Gastrocnemius medialis (tissue), 4 donors: ENCODE results near the gene RNF169. TPM values are rescaled to one million over a fixed set of nuclear protein-coding genes. Genes with fewer than 3 reads are reported as not detected.
"Not testable (repeated sequence)": the region's sequence is repeated elsewhere in the genome, so short reads cannot be mapped to it uniquely, and the experiment has no call there.

ENCODE experiments used
- ATAC-seq, 2 donors: fragments of 150-250 bp; one replicate each; pipeline ENCODE4 v1.9.1; 2016
- DNase-seq, 2 donors: peaks; one replicate each; pipeline ENCODE4 v3.0.0-alpha.2; 2019
- H3K27ac ChIP-seq, 4 donors: fragments of 200-600 bp; sonication (generic); 1 replicate in 1 of 4; 2 replicates in 3 of 4; pipeline ENCODE4 v1.5.1; 2016 to 2018; ENCODE audit warnings: mild to moderate bottlenecking in 2 of 4, moderate library complexity in 1 of 4
- H3K27me3 ChIP-seq, 3 donors: fragments of 200-600 bp; sonication (generic) in 2 of 3; 1 replicate in 1 of 3; 2 replicates in 2 of 3; pipeline versions ENCODE4 v1.5.1 to v1.6.0; 2016 to 2019; ENCODE audit warnings: mild to moderate bottlenecking in 1 of 3, moderate library complexity in 1 of 3
- H3K36me3 ChIP-seq, 2 donors: fragments of 200-600 bp; sonication (generic) in 1 of 2; one replicate each; pipeline ENCODE4 v1.5.1; 2017 to 2018
- H3K4me1 ChIP-seq, 2 donors: fragments of 200-600 bp; sonication (generic) in 1 of 2; one replicate each; pipeline ENCODE4 v1.5.1; 2016 to 2017; ENCODE audit warnings: mild to moderate bottlenecking in 2 of 2
- H3K4me3 ChIP-seq, 4 donors: fragments of 200-600 bp; sonication (generic) in 3 of 4; 1 replicate in 1 of 4; 2 replicates in 3 of 4; pipeline ENCODE4 v1.5.1; 2016 to 2019; ENCODE audit warnings: mild to moderate bottlenecking in 2 of 4
- H3K9me3 ChIP-seq, 3 donors: fragments of 200-600 bp; sonication (generic) in 2 of 3; 1 replicate in 1 of 3; 2 replicates in 2 of 3; pipeline ENCODE4 v1.5.1; 2016 to 2019
- POLR2A ChIP-seq, 2 donors: fragments of 450-650 bp; IDR thresholded peaks; one replicate each; pipeline ENCODE4 v1.6.1; 2017; ENCODE audit warnings: antibody characterized with exemption in 2 of 2, mild to moderate bottlenecking in 2 of 2, moderate library complexity in 2 of 2
- in situ Hi-C, 4 donors: fragments of 200-750 bp; cut with MboI; loops; one replicate each; pipeline versions ENCODE4 v1.15.0 to v1.8.0; 2017; ENCODE audit warnings: low sequenced_read_pairs in 4 of 4
- intact Hi-C: fragments of 100-400 bp; cut with DNase I; formaldehyde crosslinking; loops from one replicate; pipeline ENCODE4 v1.15.1; 2023; ENCODE audit warnings: low total_unique reads
- total RNA-seq, 4 donors: library from RNA; depleted of rRNA; stranded (reverse); fragments of >200 nt; gene quantifications; one replicate each; pipeline versions ENCODE4 v1.1.0 to v1.2.3, GENCODE V29; 2016
- TF ChIP-seq, protein P1 (sequence below), 5 experiments: fragments of 450-650 bp in 3 of 5; fragments of 200-600 bp in 2 of 5; sonication (generic) in 2 of 5; IDR thresholded peaks in 4 of 5; conservative IDR thresholded peaks in 1 of 5; 1 replicate in 4 of 5; 2 replicates in 1 of 5; pipeline ENCODE4 v1.5.1; 2016 to 2019; ENCODE audit warnings: antibody characterized with exemption in 5 of 5, mild to moderate bottlenecking in 3 of 5, moderate library complexity in 3 of 5

RNF169 gene
- total RNA-seq, 4 donors from 2014 or later, result 17.1 to 25.2 (median 21.0) TPM

GRCh38 chr11:74749965-74750296 is 1.3 kb downstream of the RNF169 start:
- H3K4me1 ChIP-seq, result peaks cover 27 to 33% of the 10 kb centered on the region in 2 donors
- no peak for ATAC-seq
- intact Hi-C loops, result loop anchor here (5.0 kb wide), 2 partner anchors 158 to 353 kb away; partner anchors contain the start of genes PGM2L1 and POLD3

DNA sequence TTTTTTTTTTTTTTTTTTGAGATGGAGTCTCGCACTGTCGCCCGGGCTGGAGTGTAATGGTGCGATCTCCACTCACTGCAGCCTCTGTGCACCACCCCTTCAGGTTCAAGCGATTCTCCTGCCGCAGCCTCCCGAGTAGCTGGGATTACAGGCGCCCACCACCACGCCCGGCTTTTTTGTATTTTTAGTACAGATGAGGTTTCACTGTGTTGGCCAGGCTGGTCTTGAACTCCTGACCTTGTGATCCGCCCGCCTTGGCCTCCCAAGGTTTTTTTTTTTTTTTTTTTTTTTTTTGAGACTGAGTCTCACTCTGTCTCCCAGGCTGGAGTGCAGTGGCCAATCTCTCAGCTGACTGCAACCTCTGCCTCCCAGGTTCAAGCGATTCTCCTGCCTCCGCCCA is 1.9 kb downstream of the RNF169 start:
- in situ Hi-C loops, intact Hi-C loops, H3K27ac ChIP-seq, H3K9me3 ChIP-seq, H3K4me3 ChIP-seq, H3K36me3 ChIP-seq, H3K27me3 ChIP-seq, DNase-seq, ATAC-seq: not testable (repeated sequence)
- H3K4me1 ChIP-seq, result peaks cover 33 to 40% of the 10 kb centered on the region in 2 donors

More at GRCh38 chr11:74749965-74750296, 1.3 kb downstream of the RNF169 start:
- H3K36me3 ChIP-seq, result no peaks in the 10 kb centered on the region
- peak overlapping the region; percentile 75 to 88 (median 83) for H3K27ac ChIP-seq
- H3K9me3 ChIP-seq, result no peaks in the 10 kb centered on the region
- no peaks in the 10 kb centered on the region for H3K27me3 ChIP-seq
- peak overlapping the region; percentile 65 to 79 (median 72) for H3K4me3 ChIP-seq
- in situ Hi-C loops, result loop anchor here in 2 of 4 donors (25.0 kb wide), 1 partner anchor 288 kb away; the partner anchor contains the start of gene KCNE3 (in 2 of the 2)
- TF ChIP-seq, protein P1, sequence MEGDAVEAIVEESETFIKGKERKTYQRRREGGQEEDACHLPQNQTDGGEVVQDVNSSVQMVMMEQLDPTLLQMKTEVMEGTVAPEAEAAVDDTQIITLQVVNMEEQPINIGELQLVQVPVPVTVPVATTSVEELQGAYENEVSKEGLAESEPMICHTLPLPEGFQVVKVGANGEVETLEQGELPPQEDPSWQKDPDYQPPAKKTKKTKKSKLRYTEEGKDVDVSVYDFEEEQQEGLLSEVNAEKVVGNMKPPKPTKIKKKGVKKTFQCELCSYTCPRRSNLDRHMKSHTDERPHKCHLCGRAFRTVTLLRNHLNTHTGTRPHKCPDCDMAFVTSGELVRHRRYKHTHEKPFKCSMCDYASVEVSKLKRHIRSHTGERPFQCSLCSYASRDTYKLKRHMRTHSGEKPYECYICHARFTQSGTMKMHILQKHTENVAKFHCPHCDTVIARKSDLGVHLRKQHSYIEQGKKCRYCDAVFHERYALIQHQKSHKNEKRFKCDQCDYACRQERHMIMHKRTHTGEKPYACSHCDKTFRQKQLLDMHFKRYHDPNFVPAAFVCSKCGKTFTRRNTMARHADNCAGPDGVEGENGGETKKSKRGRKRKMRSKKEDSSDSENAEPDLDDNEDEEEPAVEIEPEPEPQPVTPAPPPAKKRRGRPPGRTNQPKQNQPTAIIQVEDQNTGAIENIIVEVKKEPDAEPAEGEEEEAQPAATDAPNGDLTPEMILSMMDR (IDR thresholded peaks at IDR 0.05 in 4 of 5, conservative IDR thresholded peaks at IDR 0.05 in 1 of 5), result no peak
- no peak for TF ChIP-seq POLR2A (IDR thresholded peaks at IDR 0.05)
- DNase-seq, result no peak

DNA sequence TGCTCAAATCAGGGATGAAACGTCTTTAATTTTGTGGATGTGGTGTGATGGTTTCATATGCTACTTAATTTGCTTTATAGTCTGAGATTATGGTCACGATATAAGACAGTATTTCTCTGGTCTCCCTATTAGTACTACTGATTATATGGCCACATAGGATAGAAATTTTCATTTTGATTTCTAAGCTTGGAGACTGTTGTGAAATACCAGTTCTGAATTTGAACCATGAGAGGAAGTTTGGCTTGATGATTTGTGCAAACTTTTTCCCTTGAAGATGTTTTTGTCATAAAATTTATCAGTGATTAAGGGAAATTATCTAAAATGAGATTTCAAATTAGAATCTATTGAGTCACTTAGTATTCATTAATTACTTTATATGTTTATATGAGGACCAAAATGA is 2.7 kb downstream of the RNF169 start:
- TF ChIP-seq, protein P1 (IDR thresholded peaks at IDR 0.05 in 4 of 5, conservative IDR thresholded peaks at IDR 0.05 in 1 of 5), result no peak
- TF ChIP-seq POLR2A (IDR thresholded peaks at IDR 0.05), result no peak

DNA sequence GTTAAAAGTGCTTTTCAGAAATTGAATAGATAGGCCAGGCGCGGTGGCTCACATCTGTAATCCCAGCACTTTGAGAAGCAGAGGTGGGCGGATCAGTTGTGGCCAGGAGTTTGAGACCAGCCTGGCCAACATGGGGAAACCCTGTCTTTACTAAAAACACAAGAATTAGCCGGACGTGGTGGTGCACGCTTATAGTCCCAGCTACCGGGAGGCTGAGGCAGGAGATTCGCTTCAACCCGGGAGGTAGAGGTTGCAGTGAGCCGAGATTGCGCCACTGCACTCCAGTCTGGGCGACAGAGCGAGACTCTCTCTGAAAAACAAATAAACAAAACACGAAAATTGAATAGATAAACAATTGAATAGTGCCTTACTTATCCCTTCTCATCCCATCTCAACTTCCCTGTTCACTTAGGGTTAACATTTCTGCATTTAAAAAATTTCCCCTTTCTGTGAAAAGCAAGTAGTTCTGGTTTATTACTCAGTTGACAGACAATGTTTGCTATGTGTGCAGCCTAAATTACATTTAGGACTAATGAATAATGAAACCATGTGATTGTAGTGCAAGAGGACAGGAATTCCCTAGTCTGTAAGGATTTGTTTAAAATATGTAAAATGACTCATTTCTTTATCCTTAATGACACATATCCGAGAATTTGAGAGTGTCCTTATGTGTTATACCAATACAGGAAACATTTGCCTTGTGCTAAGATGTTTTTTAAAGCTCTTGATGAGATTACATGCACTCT is 6.0 kb downstream of the RNF169 start:
- H3K36me3 ChIP-seq, result no peaks in the 10 kb centered on the region
- no peaks in the 10 kb centered on the region for H3K27me3 ChIP-seq
- in situ Hi-C loops (no loop called here), intact Hi-C loops (no loop called here)
- TF ChIP-seq POLR2A (IDR thresholded peaks at IDR 0.05), result no peak
- TF ChIP-seq, protein P1 (IDR thresholded peaks at IDR 0.05 in 4 of 5, conservative IDR thresholded peaks at IDR 0.05 in 1 of 5), result no peak
- no peaks in the 10 kb centered on the region for H3K9me3 ChIP-seq
- DNase-seq (no peak), ATAC-seq (no peak)
- peaks cover 30 to 34% of the 10 kb centered on the region in 2 donors for H3K4me1 ChIP-seq
- H3K4me3 ChIP-seq, result no peak overlapping the region
- H3K27ac ChIP-seq, result no peak overlapping the region

More for the DNA sequence above, 2.7 kb downstream of the RNF169 start:
- Histone ChIP-seq H3K27ac (no peak overlapping the region), H3K4me3 (no peak overlapping the region), H3K27me3 (no peaks in the 10 kb centered on the region), H3K9me3 (no peaks in the 10 kb centered on the region), H3K36me3 (no peaks in the 10 kb centered on the region), H3K4me1 (peaks cover 40 to 46% of the 10 kb centered on the region in 2 donors)
- DNase-seq, result no peak
- in situ Hi-C loops (no loop called here), intact Hi-C loops (no loop called here)
- no peak for ATAC-seq

- in situ Hi-C loops, result no loop called here
Measured at GRCh38 chr11:74755395-74755995, 6.8 kb downstream of the RNF169 start.

More at GRCh38 chr11:74755395-74755995, 6.8 kb downstream of the RNF169 start:
- DNase-seq (no peak), ATAC-seq (no peak)
- H3K4me1 ChIP-seq, result peaks cover 23 to 34% of the 10 kb centered on the region in 2 donors
- H3K27ac ChIP-seq, result no peak overlapping the region
- H3K36me3 ChIP-seq, result no peaks in the 10 kb centered on the region
- TF ChIP-seq, protein P1 (IDR thresholded peaks at IDR 0.05 in 4 of 5, conservative IDR thresholded peaks at IDR 0.05 in 1 of 5), result no peak
- no peaks in the 10 kb centered on the region for H3K9me3 ChIP-seq
- no peak overlapping the region for H3K4me3 ChIP-seq
- no peaks in the 10 kb centered on the region for H3K27me3 ChIP-seq
- intact Hi-C loops, result no loop called here
